Activated T-cell treated with anti-CD3 and anti-CD28 coated beads, Interleukin-2, amount 50 U/mL, for 48 hours (primary cell): Measurements from ENCODE around the gene REM1.

ENCODE experiments used
- DNase-seq, 2 experiments: peaks; one replicate each; pipeline ENCODE4 v3.0.0-alpha.2; 2020

Gene REM1

DNA sequence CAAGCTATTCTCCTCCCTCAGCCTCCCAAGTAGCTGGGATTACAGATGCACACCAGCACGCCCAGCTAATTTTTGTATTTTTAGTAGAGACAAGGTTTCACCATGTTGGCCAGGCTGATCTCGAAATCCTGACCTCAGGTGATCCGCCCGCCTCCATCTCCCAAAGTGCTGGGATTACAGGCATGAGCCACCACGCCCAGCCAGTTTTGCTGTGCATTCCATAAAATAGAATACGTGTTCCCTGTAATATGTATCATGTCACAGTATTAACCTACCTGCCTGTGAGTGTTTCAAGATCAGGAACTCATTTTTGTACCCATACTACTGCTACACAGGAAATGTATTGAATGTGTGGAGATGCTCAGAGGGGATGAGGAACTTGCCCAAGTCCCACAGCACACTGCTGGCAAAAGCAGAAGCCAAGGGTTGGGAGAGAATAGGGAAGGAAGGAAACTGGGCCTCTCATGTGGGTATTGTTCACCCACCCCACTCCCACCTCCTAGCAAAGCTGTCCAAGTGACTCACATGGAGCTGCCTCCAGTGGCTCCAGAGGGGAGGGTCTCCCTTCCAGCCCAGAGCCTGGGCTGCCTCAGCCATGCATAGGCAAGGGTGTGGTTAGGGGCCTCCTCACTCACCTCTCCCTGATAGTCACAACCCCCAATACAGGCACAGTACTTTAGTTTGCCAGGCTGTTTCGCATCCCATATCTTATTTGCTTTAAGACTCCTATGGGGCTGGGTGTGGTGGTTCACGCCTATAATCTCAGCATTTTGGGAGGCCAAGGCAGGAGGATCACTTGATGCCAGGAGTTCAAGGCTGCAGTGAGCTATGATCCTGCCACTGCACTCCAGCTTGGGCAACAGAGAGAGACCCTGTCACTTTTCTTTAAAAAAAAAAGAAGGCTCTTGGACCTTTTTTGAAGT, 48.5 kb downstream of the REM1 start:
- DNase-seq = no peak

DNA sequence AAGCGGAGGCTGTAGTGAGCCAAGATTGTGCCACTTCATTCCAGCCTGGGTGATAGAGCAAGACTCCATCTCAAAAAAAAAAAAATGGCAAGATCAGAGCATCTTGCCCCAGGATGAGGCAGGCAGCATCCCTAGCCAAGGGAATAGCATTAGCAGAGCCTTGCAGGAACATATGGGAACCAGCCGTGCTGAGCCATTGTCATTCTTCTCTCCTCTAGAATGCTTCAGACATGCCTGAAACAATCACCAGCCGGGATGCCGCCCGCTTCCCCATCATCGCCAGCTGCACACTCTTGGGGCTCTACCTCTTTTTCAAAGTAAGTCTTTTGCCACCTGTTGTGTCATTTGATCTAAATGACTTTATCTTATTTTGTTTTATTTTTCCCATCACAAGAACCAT, 52.2 kb downstream of the REM1 start:
- DNase-seq = no peak
